GM12801 (cell line): ENCODE measurements around the gene INPP5F.

ENCODE experiments used
- CTCF ChIP-seq: IDR thresholded peaks from one replicate; pipeline ENCODE4 v1.5.1; 2011; ENCODE audit warnings: control low read depth; ENCODE audit not compliant: insufficient read length; ENCODE audit errors: extremely low read depth

The INPP5F gene

GRCh38 chr10:119871881-119872609 lies 146.2 kb downstream of the INPP5F start:
- no peak for TF ChIP-seq CTCF

- no peak for TF ChIP-seq CTCF
Measured at GRCh38 chr10:119872610-119872859, 146.7 kb downstream of the INPP5F start, which contains the start of gene MCMBP. Gene MCMBP, minus strand, starts transcription at chr10:119872843. Its CDS starts 259 bp downstream, at chr10:119872584.

- no peak for TF ChIP-seq CTCF
Measured at GRCh38 chr10:119872860-119873681, 147.2 kb downstream of the INPP5F start.

- TF ChIP-seq CTCF = no peak
Measured at GRCh38 chr10:119878524-119878923, 152.7 kb downstream of the INPP5F start.
